GM12878 (cell line): ENCODE data around the gene TNXB. TPM values are rescaled to one million over a fixed set of nuclear protein-coding genes. Genes with fewer than 3 reads are reported as not detected.

ENCODE experiments used
- ATAC-seq: fragments of 200-7000 bp; cut with Tn5 transposase; 3 replicates; pipeline ENCODE4 v1.9.1; 2020; ENCODE audit warnings: mild to moderate bottlenecking, moderate library complexity
- BruUV-seq: library from RNA; stranded (reverse); fragments of 400-500 nt; replicated peaks from 2 replicates; lab custom pipeline; 2021; lab: Mats Ljungman, UMichigan
- CTCF ChIA-PET: fragments of 300-600 bp; sonication (Branson Sonifier 250); formaldehyde crosslinking; extraction: SDS; loops from one replicate; lab custom pipeline; 2021; ENCODE audit warnings: inconsistent platforms; lab: Yijun Ruan, JAX
- POLR2A ChIA-PET: fragments of 350-600 bp; formaldehyde crosslinking; extraction: SDS; loops from one replicate; lab custom pipeline; 2021; ENCODE audit warnings: inconsistent platforms; lab: Charles Lee
- RAD21 ChIA-PET: fragments of 300-600 bp; sonication (Branson Sonifier 250); formaldehyde crosslinking; loops from one replicate; lab custom pipeline; 2023; ENCODE audit warnings: antibody characterized with exemption; ENCODE audit not compliant: unreplicated experiment; lab: Charles Lee
- SMC1A ChIA-PET: fragments of 300-600 bp; sonication (Branson Sonifier 250); formaldehyde crosslinking; loops from one replicate; lab custom pipeline; 2023; ENCODE audit not compliant: unreplicated experiment, uncharacterized antibody; lab: Charles Lee
- DNase-seq: peaks from one replicate; pipeline ENCODE4 v3.0.0-alpha.2; 2011; ENCODE audit warnings: low read depth, low spot score
- FAIRE-seq: peaks from 3 replicates; lab custom pipeline; 2011; peaks lifted over from hg19 to GRCh38; lab: Jason Lieb, UNC
- H2AFZ ChIP-seq: 2 replicates; pipeline ENCODE4 v1.6.0; 2011; ENCODE audit warnings: low read depth, low read length, control low read depth; ENCODE audit not compliant: control insufficient read depth
- H3K27ac ChIP-seq: 2 replicates; pipeline ENCODE4 v1.5.1; 2011; ENCODE audit warnings: control low read depth; ENCODE audit not compliant: control insufficient read depth, insufficient read depth
- H3K27me3 ChIP-seq, 2 experiments: replicated peaks in 1 of 2; 2 replicates each; pipeline versions ENCODE4 v1.6.0 to v1.6.1; 2011; ENCODE audit warnings: low read length in 1 of 2; ENCODE audit not compliant: control insufficient read depth in 2 of 2, insufficient read depth in 2 of 2
- H3K36me3 ChIP-seq, 2 experiments: 2 replicates each; pipeline ENCODE4 v1.5.1; 2011; ENCODE audit warnings: low read length in 1 of 2; ENCODE audit not compliant: control insufficient read depth in 2 of 2, insufficient read depth in 2 of 2
- H3K4me1 ChIP-seq: 2 replicates; pipeline ENCODE4 v1.6.1; 2011; ENCODE audit warnings: mild to moderate bottlenecking, low read length, moderate library complexity, mixed read lengths; ENCODE audit not compliant: control insufficient read depth, insufficient read depth
- H3K4me2 ChIP-seq: 2 replicates; pipeline ENCODE4 v1.6.0; 2011; ENCODE audit warnings: control low read depth; ENCODE audit not compliant: control insufficient read depth, insufficient read depth
- H3K4me3 ChIP-seq: fragments of 200-600 bp; sonication (generic); 2 replicates; pipeline ENCODE4 v1.5.1; 2016
- H3K79me2 ChIP-seq: 2 replicates; pipeline ENCODE4 v1.6.0; 2011; ENCODE audit warnings: low read length; ENCODE audit not compliant: control insufficient read depth, insufficient read depth
- H3K9ac ChIP-seq: 2 replicates; pipeline ENCODE4 v1.8.0; 2011; ENCODE audit warnings: low read length, control low read depth, mixed read lengths; ENCODE audit not compliant: control insufficient read depth, insufficient read depth
- H3K9me3 ChIP-seq: replicated peaks from 3 replicates; pipeline ENCODE4 v1.5.1; 2011; ENCODE audit warnings: mild to moderate bottlenecking, low read length; ENCODE audit not compliant: control insufficient read depth, insufficient read depth
- H4K20me1 ChIP-seq: 2 replicates; pipeline ENCODE4 v1.6.0; 2011; ENCODE audit not compliant: control insufficient read depth, insufficient read depth
- EP300 ChIP-seq, 2 experiments: fragments of 150-350 bp in 1 of 2; IDR thresholded peaks; 2 replicates each; pipeline ENCODE4 v1.6.1; 2011 to 2012; ENCODE audit warnings: low read depth in 2 of 2, low read length in 2 of 2, borderline replicate concordance in 1 of 2, improper control_type of control experiment in 1 of 2, inconsistent platforms in 1 of 2; ENCODE audit not compliant: control insufficient read depth in 1 of 2
- MXI1 ChIP-seq: fragments of 150-350 bp; IDR thresholded peaks from 2 replicates; pipeline ENCODE4 v1.6.1; 2011; ENCODE audit warnings: low read depth, mild to moderate bottlenecking, inconsistent platforms, low read length, improper control_type of control experiment
- NR2C2 ChIP-seq: IDR thresholded peaks from 2 replicates; pipeline ENCODE4 v1.6.1; 2011; ENCODE audit warnings: borderline replicate concordance, low read depth; ENCODE audit not compliant: control insufficient read depth, insufficient read length
- NR2F1 ChIP-seq: fragments of 450-650 bp; conservative IDR thresholded peaks from 2 replicates; pipeline ENCODE4 v1.6.1; 2017; ENCODE audit warnings: mild to moderate bottlenecking
- TARDBP ChIP-seq: IDR thresholded peaks from 2 replicates; pipeline ENCODE4 v1.6.1; 2016; ENCODE audit warnings: borderline replicate concordance
- WGBS: methylation state at CpG from one replicate; pipeline ENCODE4 v1.1.6; 2016; ENCODE audit warnings: low lambda C conversion rate; ENCODE audit not compliant: insufficient replicate concordance, insufficient coverage; ENCODE audit errors: missing lambda C conversion rate; 5-methylcytosine and 5-hydroxymethylcytosine counted together
- in situ Hi-C: fragments of 300-500 bp; cut with MboI; formaldehyde crosslinking; loops from 9 replicates; pipeline ENCODE4 v1.14.3; 2018; ENCODE audit warnings: mixed read lengths
- intact Hi-C: fragments of 100-400 bp; cut with micrococcal nuclease; formaldehyde crosslinking; loops from one replicate; pipeline ENCODE4 v1.14.2; 2022; ENCODE audit not compliant: unreplicated experiment
- polyA plus RNA-seq, 11 experiments: library from polyadenylated mRNA; depleted of rRNA in 4 of 11; unstranded in 6 of 11; stranded (reverse) in 5 of 11; fragments of >200 nt; fragmentation: Nextera tagmentation in 4 of 11; fragmentation: Illumina TruSeq in 1 of 11; extraction: Ambion mirVana in 4 of 11; extraction: Trizol in 1 of 11; gene quantifications; 1 replicate in 1 of 11; 2 replicates in 10 of 11; pipeline versions ENCODE4 v1.2.1 to v1.2.3, GENCODE V29; 2011 to 2016; ENCODE audit warnings: inconsistent platforms in 2 of 11, missing spikeins in 2 of 11, low read depth in 1 of 11
- total RNA-seq, 4 experiments: library from RNA; depleted of rRNA in 3 of 4; stranded (reverse); fragments of >200 nt in 3 of 4; fragmentation: Illumina TruSeq in 1 of 4; extraction: Trizol in 1 of 4; gene quantifications; 2 replicates each; pipeline versions ENCODE4 v1.2.1 to v1.2.3, GENCODE V29; 2013 to 2021
- TF ChIP-seq, protein P1 (sequence below): fragments of 450-650 bp; IDR thresholded peaks from 2 replicates; pipeline ENCODE4 v1.6.1; 2018; ENCODE audit warnings: borderline replicate concordance, mild to moderate bottlenecking; ENCODE audit not compliant: partially characterized antibody
- TF ChIP-seq, protein P2 (sequence below): IDR thresholded peaks from 2 replicates; pipeline ENCODE4 v1.6.1; 2012; ENCODE audit warnings: low read depth, low read length, improper control_type of control experiment
- TF ChIP-seq, protein P3 (sequence below): fragments of 450-650 bp; IDR thresholded peaks from 2 replicates; pipeline ENCODE4 v1.6.1; 2016; ENCODE audit warnings: mild to moderate bottlenecking, moderate library complexity, borderline replicate concordance

Gene TNXB
- total and polyA plus RNA-seq, 10 of the 15 experiments (the other 5 are each of a cell fraction or from before 2014, with no cell fraction given) = 0.03 to 2.5 (median 0.68) TPM; not detected in 2

- no peak for TF ChIP-seq NR2F1
These were observed 38.2 kb downstream of the TNXB start (continued) for GRCh38 chr6:32070814-32071543.

GRCh38 chr6:32069878-32070515 is 39.1 kb downstream of the TNXB start:
- in situ Hi-C loops = no loop called here
- Histone ChIP-seq H3K9me3 (no peaks in the 10 kb centered on the region), H3K4me3 (no peak overlapping the region), H3K9ac (no peak overlapping the region), H3K27me3 (peaks cover 0 to 3% of the 10 kb centered on the region in 2 experiments; a peak in 2 of 4 replicates), H3K4me1 (no peaks in the 10 kb centered on the region), H3K79me2 (no peaks in the 10 kb centered on the region), H3K27ac (no peak overlapping the region), H2AFZ (no peak overlapping the region), H4K20me1 (no peaks in the 10 kb centered on the region), H3K4me2 (no peak overlapping the region), H3K36me3 (no peaks in the 10 kb centered on the region)
- POLR2A ChIA-PET = no interaction called here
- ATAC-seq = no peak
- BruUV-seq = no TSS peak
- no peak for DNase-seq
- SMC1A ChIA-PET = no interaction called here
- CTCF ChIA-PET = no interaction called here
- WGBS = 39% methylated on average over 24 of the region's 24 CpGs
- no peak for FAIRE-seq
- RAD21 ChIA-PET = no interaction called here
- intact Hi-C loops = no loop called here
- TF ChIP-seq, protein P1, sequence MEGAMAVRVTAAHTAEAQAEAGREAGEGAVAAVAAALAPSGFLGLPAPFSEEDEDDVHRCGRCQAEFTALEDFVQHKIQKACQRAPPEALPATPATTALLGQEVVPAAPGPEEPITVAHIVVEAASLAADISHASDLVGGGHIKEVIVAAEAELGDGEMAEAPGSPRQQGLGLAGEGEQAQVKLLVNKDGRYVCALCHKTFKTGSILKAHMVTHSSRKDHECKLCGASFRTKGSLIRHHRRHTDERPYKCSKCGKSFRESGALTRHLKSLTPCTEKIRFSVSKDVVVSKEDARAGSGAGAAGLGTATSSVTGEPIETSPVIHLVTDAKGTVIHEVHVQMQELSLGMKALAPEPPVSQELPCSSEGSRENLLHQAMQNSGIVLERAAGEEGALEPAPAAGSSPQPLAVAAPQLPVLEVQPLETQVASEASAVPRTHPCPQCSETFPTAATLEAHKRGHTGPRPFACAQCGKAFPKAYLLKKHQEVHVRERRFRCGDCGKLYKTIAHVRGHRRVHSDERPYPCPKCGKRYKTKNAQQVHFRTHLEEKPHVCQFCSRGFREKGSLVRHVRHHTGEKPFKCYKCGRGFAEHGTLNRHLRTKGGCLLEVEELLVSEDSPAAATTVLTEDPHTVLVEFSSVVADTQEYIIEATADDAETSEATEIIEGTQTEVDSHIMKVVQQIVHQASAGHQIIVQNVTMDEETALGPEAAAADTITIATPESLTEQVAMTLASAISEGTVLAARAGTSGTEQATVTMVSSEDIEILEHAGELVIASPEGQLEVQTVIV = no peak
- TF ChIP-seq, protein P2, sequence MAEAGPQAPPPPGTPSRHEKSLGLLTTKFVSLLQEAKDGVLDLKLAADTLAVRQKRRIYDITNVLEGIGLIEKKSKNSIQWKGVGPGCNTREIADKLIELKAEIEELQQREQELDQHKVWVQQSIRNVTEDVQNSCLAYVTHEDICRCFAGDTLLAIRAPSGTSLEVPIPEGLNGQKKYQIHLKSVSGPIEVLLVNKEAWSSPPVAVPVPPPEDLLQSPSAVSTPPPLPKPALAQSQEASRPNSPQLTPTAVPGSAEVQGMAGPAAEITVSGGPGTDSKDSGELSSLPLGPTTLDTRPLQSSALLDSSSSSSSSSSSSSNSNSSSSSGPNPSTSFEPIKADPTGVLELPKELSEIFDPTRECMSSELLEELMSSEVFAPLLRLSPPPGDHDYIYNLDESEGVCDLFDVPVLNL = no peak
- TF ChIP-seq NR2C2 = no peak
- TF ChIP-seq MXI1 = no peak
- no peak for TF ChIP-seq EP300 (IDR thresholded peaks at IDR 0.05; ENCODE audit: borderline replicate concordance in 1 of 2, control insufficient read depth in 1 of 2, low read depth in 2 of 2, low read length in 2 of 2)
- TF ChIP-seq, protein P3, sequence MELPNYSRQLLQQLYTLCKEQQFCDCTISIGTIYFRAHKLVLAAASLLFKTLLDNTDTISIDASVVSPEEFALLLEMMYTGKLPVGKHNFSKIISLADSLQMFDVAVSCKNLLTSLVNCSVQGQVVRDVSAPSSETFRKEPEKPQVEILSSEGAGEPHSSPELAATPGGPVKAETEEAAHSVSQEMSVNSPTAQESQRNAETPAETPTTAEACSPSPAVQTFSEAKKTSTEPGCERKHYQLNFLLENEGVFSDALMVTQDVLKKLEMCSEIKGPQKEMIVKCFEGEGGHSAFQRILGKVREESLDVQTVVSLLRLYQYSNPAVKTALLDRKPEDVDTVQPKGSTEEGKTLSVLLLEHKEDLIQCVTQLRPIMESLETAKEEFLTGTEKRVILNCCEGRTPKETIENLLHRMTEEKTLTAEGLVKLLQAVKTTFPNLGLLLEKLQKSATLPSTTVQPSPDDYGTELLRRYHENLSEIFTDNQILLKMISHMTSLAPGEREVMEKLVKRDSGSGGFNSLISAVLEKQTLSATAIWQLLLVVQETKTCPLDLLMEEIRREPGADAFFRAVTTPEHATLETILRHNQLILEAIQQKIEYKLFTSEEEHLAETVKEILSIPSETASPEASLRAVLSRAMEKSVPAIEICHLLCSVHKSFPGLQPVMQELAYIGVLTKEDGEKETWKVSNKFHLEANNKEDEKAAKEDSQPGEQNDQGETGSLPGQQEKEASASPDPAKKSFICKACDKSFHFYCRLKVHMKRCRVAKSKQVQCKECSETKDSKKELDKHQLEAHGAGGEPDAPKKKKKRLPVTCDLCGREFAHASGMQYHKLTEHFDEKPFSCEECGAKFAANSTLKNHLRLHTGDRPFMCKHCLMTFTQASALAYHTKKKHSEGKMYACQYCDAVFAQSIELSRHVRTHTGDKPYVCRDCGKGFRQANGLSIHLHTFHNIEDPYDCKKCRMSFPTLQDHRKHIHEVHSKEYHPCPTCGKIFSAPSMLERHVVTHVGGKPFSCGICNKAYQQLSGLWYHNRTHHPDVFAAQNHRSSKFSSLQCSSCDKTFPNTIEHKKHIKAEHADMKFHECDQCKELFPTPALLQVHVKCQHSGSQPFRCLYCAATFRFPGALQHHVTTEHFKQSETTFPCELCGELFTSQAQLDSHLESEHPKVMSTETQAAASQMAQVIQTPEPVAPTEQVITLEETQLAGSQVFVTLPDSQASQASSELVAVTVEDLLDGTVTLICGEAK = no peak
- TF ChIP-seq TARDBP = no peak
